Osteoblast (primary cell): ENCODE data around the gene USF2. TPM values are rescaled to one million over a fixed set of nuclear protein-coding genes. Genes with fewer than 3 reads are reported as not detected.

Experiments
- DNase-seq: peaks from one replicate; pipeline ENCODE4 v3.0.0; 2011; ENCODE audit warnings: low spot score, mixed read lengths; ENCODE audit not compliant: insufficient read length; ENCODE audit errors: missing footprints
- H2AFZ ChIP-seq: 2 replicates; pipeline ENCODE4 v1.6.0; 2011; ENCODE audit warnings: mild to moderate bottlenecking, low read length
- H3K27ac ChIP-seq: 2 replicates; pipeline ENCODE4 v1.5.1; 2011; ENCODE audit warnings: mild to moderate bottlenecking, low read depth, low read length, moderate library complexity
- H3K27me3 ChIP-seq: 2 replicates; pipeline ENCODE4 v1.6.0; 2012; ENCODE audit warnings: mild to moderate bottlenecking, control low read depth, inconsistent platforms, low read length, moderate library complexity; ENCODE audit not compliant: insufficient read depth
- H3K36me3 ChIP-seq: 2 replicates; pipeline ENCODE4 v1.5.1; 2011; ENCODE audit warnings: mild to moderate bottlenecking, low read length, control low read depth, moderate library complexity; ENCODE audit not compliant: insufficient read depth
- H3K4me1 ChIP-seq: 2 replicates; pipeline ENCODE4 v1.5.1; 2011; ENCODE audit warnings: mild to moderate bottlenecking, low read length, control low read depth, moderate library complexity; ENCODE audit not compliant: insufficient read depth
- H3K4me2 ChIP-seq: 2 replicates; pipeline ENCODE4 v1.6.0; 2011; ENCODE audit warnings: mild to moderate bottlenecking, low read length; ENCODE audit not compliant: insufficient read depth
- H3K4me3 ChIP-seq: fragments of 200-600 bp; sonication (generic); 3 replicates; pipeline ENCODE4 v1.5.1; 2012; ENCODE audit warnings: mild to moderate bottlenecking, low read length, inconsistent platforms; ENCODE audit not compliant: insufficient read depth
- H3K79me2 ChIP-seq: 2 replicates; pipeline ENCODE4 v1.6.0; 2012; ENCODE audit warnings: mild to moderate bottlenecking, low read length, control low read depth, inconsistent platforms; ENCODE audit not compliant: insufficient read depth
- H3K9me3 ChIP-seq: 2 replicates; pipeline ENCODE4 v1.5.1; 2011; ENCODE audit warnings: low read depth, low read length, control low read depth
- H4K20me1 ChIP-seq: 2 replicates; pipeline ENCODE4 v1.6.0; 2012; ENCODE audit warnings: mild to moderate bottlenecking, low read length, control low read depth; ENCODE audit not compliant: insufficient read depth
- CTCF ChIP-seq: IDR thresholded peaks from 2 replicates; pipeline ENCODE4 v1.5.1; 2011; ENCODE audit warnings: mild to moderate bottlenecking, low read depth, low read length, moderate library complexity; ENCODE audit errors: extremely low read depth
- total RNA-seq: library from RNA; depleted of rRNA; stranded (reverse); fragments of >200 nt; gene quantifications from 2 replicates; pipeline ENCODE4 v1.2.3, GENCODE V29; 2012

The USF2 gene
- total RNA-seq, 1 donor: 66.2 TPM

GRCh38 chr19:35310331-35310730 lies 41.6 kb downstream of the USF2 start:
- Histone ChIP-seq H3K27me3 (no peaks in the 10 kb centered on the region), H3K9me3 (no peaks in the 10 kb centered on the region), H3K4me1 (no peaks in the 10 kb centered on the region), H4K20me1 (no peaks in the 10 kb centered on the region), H3K79me2 (no peaks in the 10 kb centered on the region), H3K27ac (no peak overlapping the region), H3K4me3 (no peak overlapping the region), H3K4me2 (no peak overlapping the region), H3K36me3 (no peaks in the 10 kb centered on the region), H2AFZ (no peak overlapping the region)
- DNase-seq: peak; percentile 31
- no peak for TF ChIP-seq CTCF

DNA sequence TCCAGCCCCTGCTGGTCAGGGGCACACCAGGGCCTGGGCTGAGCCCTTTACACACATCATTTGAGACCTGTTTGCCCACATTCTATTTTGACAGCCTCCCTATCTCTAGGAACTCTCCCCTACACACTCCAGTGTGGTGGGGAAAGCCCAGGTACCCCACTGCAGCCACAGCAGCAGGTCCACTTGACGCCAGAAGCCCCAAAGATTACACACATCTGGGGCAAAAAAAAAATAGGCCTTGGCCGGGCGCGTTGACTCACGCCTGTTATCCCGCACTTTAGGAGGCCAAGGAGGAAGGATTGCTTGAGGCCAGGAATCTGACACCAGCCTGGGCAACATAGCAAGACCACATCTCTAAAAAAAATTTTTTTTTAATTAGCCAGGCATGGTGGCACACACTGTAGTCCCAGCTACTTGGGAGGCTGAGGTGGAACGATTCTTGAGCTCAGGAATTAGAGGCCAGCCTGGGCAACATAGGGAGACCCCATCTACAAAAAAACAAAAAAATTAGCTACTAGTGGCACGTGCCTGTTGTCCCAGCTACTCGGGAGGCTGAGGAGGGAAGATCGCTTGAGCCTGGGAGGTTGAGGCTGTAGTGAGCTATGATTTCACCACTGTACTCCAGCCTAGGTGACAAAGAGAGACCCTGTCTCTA lies 42.2 kb downstream of the USF2 start:
- H3K27ac ChIP-seq: no peak overlapping the region
- no peak overlapping the region for H3K4me2 ChIP-seq
- no peak overlapping the region for H2AFZ ChIP-seq
- H3K4me3 ChIP-seq: no peak overlapping the region
- no peaks in the 10 kb centered on the region for H3K27me3 ChIP-seq
- no peaks in the 10 kb centered on the region for H3K79me2 ChIP-seq
- TF ChIP-seq CTCF: no peak
- H3K9me3 ChIP-seq: no peaks in the 10 kb centered on the region
- H3K4me1 ChIP-seq: no peaks in the 10 kb centered on the region
- H4K20me1 ChIP-seq: no peaks in the 10 kb centered on the region
- peak; percentile 58 for DNase-seq
- H3K36me3 ChIP-seq: no peaks in the 10 kb centered on the region

- Histone ChIP-seq H4K20me1 (no peaks in the 10 kb centered on the region), H3K9me3 (no peaks in the 10 kb centered on the region), H3K27ac (no peak overlapping the region), H2AFZ (no peak overlapping the region), H3K4me2 (no peak overlapping the region), H3K27me3 (no peaks in the 10 kb centered on the region), H3K4me1 (no peaks in the 10 kb centered on the region), H3K4me3 (no peak overlapping the region), H3K79me2 (no peaks in the 10 kb centered on the region), H3K36me3 (no peaks in the 10 kb centered on the region)
- no peak for TF ChIP-seq CTCF
- DNase-seq: peak; percentile 54
Observed at GRCh38 chr19:35311901-35312665, 43.3 kb downstream of the USF2 start.

DNA sequence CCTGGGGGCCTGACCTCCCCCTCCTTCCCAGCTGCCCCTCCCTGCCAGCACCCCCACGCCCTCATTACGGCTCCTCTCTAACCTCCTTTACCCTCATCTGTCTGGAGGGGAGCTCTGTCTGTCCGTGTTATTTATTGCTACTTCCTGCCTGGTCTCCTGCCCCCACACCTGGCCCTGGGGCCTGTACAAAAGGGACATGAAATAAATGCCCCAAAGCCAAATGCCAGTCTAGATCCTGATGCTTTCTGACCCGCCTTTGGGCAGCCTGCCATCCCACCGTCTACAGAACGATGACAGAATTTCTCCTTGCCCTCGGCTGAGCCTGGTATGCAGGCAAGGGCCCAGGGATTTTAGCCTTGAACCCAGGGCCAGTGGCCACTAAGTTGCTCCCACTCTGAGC lies 44.8 kb downstream of the USF2 start:
- Histone ChIP-seq H3K4me3 (no peak overlapping the region), H3K79me2 (no peaks in the 10 kb centered on the region), H3K9me3 (no peaks in the 10 kb centered on the region), H3K4me1 (peaks cover 1% of the 10 kb centered on the region), H3K36me3 (no peaks in the 10 kb centered on the region), H3K4me2 (no peak overlapping the region), H4K20me1 (no peaks in the 10 kb centered on the region), H3K27me3 (no peaks in the 10 kb centered on the region), H3K27ac (no peak overlapping the region), H2AFZ (no peak overlapping the region)
- peak; percentile 35 for DNase-seq
- TF ChIP-seq CTCF: no peak
